Astrocyte of the cerebellum (primary cell): ENCODE data around the gene PRL.

Experiments used
- DNase-seq: peaks from one replicate; pipeline ENCODE4 v3.0.0-alpha.2; 2011; ENCODE audit warnings: low read depth
- H3K4me3 ChIP-seq: 2 replicates; pipeline ENCODE4 v1.5.1; 2011; ENCODE audit warnings: mild to moderate bottlenecking, low read depth, low read length, moderate library complexity
- CTCF ChIP-seq: IDR thresholded peaks from 2 replicates; pipeline ENCODE4 v1.5.1; 2012; ENCODE audit warnings: low read length, low read depth, moderate library complexity, mild to moderate bottlenecking; ENCODE audit errors: missing control alignments
- in situ Hi-C: cut with HindIII; loops from 2 replicates; pipeline ENCODE4 v1.10.0; 2017; ENCODE audit warnings: low sequenced_read_pairs

Gene PRL

GRCh38 chr6:22300273-22300998 is 3.6 kb upstream of the PRL start:
- no peak for TF ChIP-seq CTCF
- no peak for DNase-seq
- no peak overlapping the region for H3K4me3 ChIP-seq
- in situ Hi-C loops = no loop called here

DNA sequence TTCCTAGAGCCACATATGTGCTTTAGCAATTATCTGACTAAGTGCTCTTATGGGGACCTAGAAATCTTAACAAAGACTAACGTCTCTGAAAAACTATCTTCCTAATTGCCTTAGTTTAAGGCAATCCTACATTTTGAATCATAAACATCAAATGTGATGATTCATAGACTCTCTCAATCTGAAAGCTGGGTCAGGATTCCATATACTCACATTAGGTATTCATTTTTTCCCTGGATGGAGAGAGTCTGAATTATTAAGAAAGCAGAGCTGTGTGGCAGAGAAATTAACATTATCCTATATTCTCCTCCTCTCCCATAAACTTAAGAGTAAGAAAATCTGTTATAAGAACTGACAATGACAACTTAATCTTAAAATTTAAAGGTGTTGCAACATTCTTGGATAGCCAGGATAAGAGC is 1.6 kb upstream of the PRL start:
- no peak for DNase-seq
- in situ Hi-C loops = no loop called here
- no peak for TF ChIP-seq CTCF
- H3K4me3 ChIP-seq = no peak overlapping the region

- no peak overlapping the region for H3K4me3 ChIP-seq
- DNase-seq = no peak
- TF ChIP-seq CTCF = no peak
- in situ Hi-C loops = no loop called here
These were observed 769 bp downstream of the PRL start for GRCh38 chr6:22296067-22296466.

- no peak overlapping the region for H3K4me3 ChIP-seq
- no peak for DNase-seq
- in situ Hi-C loops = no loop called here
- TF ChIP-seq CTCF = no peak
These were observed 1.7 kb downstream of the PRL start for GRCh38 chr6:22295145-22295544.

- no peak for TF ChIP-seq CTCF
These were observed 2.5 kb downstream of the PRL start for GRCh38 chr6:22294301-22294700.

DNA sequence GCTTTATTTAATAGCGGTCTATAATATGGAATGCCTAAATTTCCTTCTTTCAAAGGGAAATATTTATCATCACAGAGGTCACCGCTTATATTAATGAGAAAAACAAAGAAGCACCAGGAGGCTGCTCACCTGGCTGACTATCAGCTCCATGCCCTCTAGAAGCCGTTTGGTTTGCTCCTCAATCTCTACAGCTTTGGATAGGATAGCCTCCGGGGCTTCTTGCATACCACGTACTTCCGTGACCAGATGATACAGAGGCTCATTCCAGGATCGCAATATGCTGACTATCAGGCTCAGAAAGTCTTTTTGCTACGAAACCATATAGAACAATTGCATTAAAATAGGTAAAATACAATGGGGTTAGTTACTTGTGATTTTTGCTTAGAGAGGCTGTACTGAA is 6.8 kb downstream of the PRL start:
- in situ Hi-C loops = no loop called here
- H3K4me3 ChIP-seq = no peak overlapping the region
- no peak for DNase-seq
- TF ChIP-seq CTCF = no peak

More at GRCh38 chr6:22294301-22294700, 2.5 kb downstream of the PRL start:
- no peak overlapping the region for H3K4me3 ChIP-seq
- in situ Hi-C loops = no loop called here
- no peak for DNase-seq
